Measurements from ENCODE around the gene LCE7A. TPM values are rescaled to one million over a fixed set of nuclear protein-coding genes. Genes with fewer than 3 reads are reported as not detected.

Gene LCE7A
- polyA plus RNA-seq, 1 donor (not counting 4 experiments of a cell fraction or from before 2014, with no cell fraction given), result not detected

DNA sequence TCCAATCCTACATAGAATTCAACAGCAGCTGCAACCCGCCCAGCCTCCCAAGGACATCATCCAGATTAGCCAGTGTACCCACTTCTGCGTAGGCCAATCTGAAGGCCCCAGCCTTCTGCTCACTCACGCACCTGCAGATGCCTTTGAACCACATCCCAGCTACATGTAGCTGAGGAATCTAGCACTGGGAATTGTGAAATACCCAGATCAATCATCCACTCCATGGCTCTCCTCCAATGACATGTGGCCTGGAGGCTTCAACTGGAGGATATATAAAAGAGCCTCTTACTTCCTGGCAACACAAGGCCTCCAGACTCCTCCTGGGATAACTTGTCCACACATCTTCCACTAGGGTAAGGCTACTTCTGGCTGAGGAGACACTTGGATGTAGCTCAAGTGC is 17.2 kb upstream of the LCE7A start, which contains the start of gene LCE6A:
Gene LCE6A, plus strand, starts transcription at position 301 of the 400 bp plus-strand sequence. CDS start 665 bp downstream, outside the sequence.
- H3K27ac ChIP-seq (ENCODE audit: control insufficient read depth, insufficient read depth, low read length), result no peak within 1 kb of the TSS
- no peaks in the 10 kb centered on the region for H4K20me1 ChIP-seq (ENCODE audit: control insufficient read depth, extremely low read depth, insufficient read depth, low read length)
- no peaks in the 10 kb centered on the region for H3K27me3 ChIP-seq (ENCODE audit: control insufficient read depth, extremely low read depth, insufficient read depth, low read length)
- H2AFZ ChIP-seq (ENCODE audit: control insufficient read depth, low read length), result no peak within 1 kb of the TSS
- TF ChIP-seq, protein P1, sequence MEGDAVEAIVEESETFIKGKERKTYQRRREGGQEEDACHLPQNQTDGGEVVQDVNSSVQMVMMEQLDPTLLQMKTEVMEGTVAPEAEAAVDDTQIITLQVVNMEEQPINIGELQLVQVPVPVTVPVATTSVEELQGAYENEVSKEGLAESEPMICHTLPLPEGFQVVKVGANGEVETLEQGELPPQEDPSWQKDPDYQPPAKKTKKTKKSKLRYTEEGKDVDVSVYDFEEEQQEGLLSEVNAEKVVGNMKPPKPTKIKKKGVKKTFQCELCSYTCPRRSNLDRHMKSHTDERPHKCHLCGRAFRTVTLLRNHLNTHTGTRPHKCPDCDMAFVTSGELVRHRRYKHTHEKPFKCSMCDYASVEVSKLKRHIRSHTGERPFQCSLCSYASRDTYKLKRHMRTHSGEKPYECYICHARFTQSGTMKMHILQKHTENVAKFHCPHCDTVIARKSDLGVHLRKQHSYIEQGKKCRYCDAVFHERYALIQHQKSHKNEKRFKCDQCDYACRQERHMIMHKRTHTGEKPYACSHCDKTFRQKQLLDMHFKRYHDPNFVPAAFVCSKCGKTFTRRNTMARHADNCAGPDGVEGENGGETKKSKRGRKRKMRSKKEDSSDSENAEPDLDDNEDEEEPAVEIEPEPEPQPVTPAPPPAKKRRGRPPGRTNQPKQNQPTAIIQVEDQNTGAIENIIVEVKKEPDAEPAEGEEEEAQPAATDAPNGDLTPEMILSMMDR (optimal IDR thresholded peaks at IDR 0.05 in 1 of 3, IDR thresholded peaks at IDR 0.05 in 1 of 3, conservative IDR thresholded peaks at IDR 0.05 in 1 of 3; ENCODE audit: extremely low read depth in 1 of 3, insufficient read depth in 2 of 3, low read length in 3 of 3), result no peak
- TF ChIP-seq EZH2 (IDR thresholded peaks at IDR 0.05; ENCODE audit: low read length), result no peak
- no peaks in the 10 kb centered on the region for H3K36me3 ChIP-seq (ENCODE audit: control insufficient read depth in 2 of 2, extremely low read depth in 1 of 2, insufficient read depth in 2 of 2, low read length in 2 of 2)
- no peak within 1 kb of the TSS for H3K4me3 ChIP-seq (ENCODE audit: control insufficient read depth in 2 of 3, extremely low read depth in 1 of 3, insufficient read depth in 2 of 3, low read depth in 1 of 3, low read length in 3 of 3)
- no peaks in the 10 kb centered on the region for H3K79me2 ChIP-seq (ENCODE audit: control insufficient read depth, insufficient read depth, low read length)
- peaks cover 4% of the 10 kb centered on the region for H3K4me1 ChIP-seq (ENCODE audit: control insufficient read depth, extremely low read depth, insufficient read depth, low read length)
- no peak for FAIRE-seq
- H3K4me2 ChIP-seq (ENCODE audit: control insufficient read depth, extremely low read depth, insufficient read depth, low read depth, low read length), result no peak within 1 kb of the TSS
- no peak within 1 kb of the TSS for H3K9ac ChIP-seq (ENCODE audit: control insufficient read depth, extremely low read depth, insufficient read depth, low read length)
- DNase-seq (ENCODE audit: low read depth, low spot score), result no peak
- no peaks in the 10 kb centered on the region for H3K9me3 ChIP-seq (ENCODE audit: control insufficient read depth, low read depth, low read length)
- dilution Hi-C loops (cut with MboI; ENCODE audit: extremely low pct_ligation_motif_present, low sequenced_read_pairs), result no loop called here
- H3K9me1 ChIP-seq (ENCODE audit: control insufficient read depth, extremely low read depth, insufficient read depth, low read length), result no peaks in the 10 kb centered on the region

DNA sequence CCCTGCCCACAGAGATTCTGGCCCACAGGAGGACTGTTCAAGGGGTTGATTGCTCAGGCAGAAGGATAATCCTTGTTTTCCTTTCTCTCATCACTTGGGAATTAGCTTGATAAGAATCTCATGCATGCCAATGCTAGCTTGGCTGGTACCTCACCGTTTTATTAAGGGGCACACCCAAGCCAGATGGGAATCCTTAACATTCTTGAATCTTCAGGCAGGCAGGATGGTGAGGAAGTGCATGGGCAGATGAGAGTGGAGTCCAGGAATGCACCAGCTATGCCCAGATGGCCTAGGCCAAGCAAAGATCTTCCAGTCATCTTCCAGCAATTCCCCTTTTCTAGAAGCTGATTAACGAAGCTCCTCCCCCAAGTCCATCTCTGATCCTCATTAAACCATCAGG is 4.1 kb upstream of the LCE7A start:
- FAIRE-seq (peak; percentile 92), DNase-seq (ENCODE audit: low read depth, low spot score) (peak; percentile 76)
- Histone ChIP-seq H3K9me3 (ENCODE audit: control insufficient read depth, low read depth, low read length) (no peaks in the 10 kb centered on the region), H3K4me3 (ENCODE audit: control insufficient read depth in 2 of 3, extremely low read depth in 1 of 3, insufficient read depth in 2 of 3, low read depth in 1 of 3, low read length in 3 of 3) (no peak overlapping the region), H3K27ac (ENCODE audit: control insufficient read depth, insufficient read depth, low read length) (no peak overlapping the region), H3K4me2 (ENCODE audit: control insufficient read depth, extremely low read depth, insufficient read depth, low read depth, low read length) (no peak overlapping the region), H3K4me1 (ENCODE audit: control insufficient read depth, extremely low read depth, insufficient read depth, low read length) (peaks cover 14% of the 10 kb centered on the region), H2AFZ (ENCODE audit: control insufficient read depth, low read length) (no peak overlapping the region), H3K79me2 (ENCODE audit: control insufficient read depth, insufficient read depth, low read length) (no peaks in the 10 kb centered on the region), H3K9ac (ENCODE audit: control insufficient read depth, extremely low read depth, insufficient read depth, low read length) (no peak overlapping the region), H3K36me3 (ENCODE audit: control insufficient read depth in 2 of 2, extremely low read depth in 1 of 2, insufficient read depth in 2 of 2, low read length in 2 of 2) (no peaks in the 10 kb centered on the region), H3K27me3 (ENCODE audit: control insufficient read depth, extremely low read depth, insufficient read depth, low read length) (no peaks in the 10 kb centered on the region), H3K9me1 (ENCODE audit: control insufficient read depth, extremely low read depth, insufficient read depth, low read length) (no peaks in the 10 kb centered on the region), H4K20me1 (ENCODE audit: control insufficient read depth, extremely low read depth, insufficient read depth, low read length) (no peaks in the 10 kb centered on the region)
- dilution Hi-C loops (cut with MboI; ENCODE audit: extremely low pct_ligation_motif_present, low sequenced_read_pairs), result no loop called here
- TF ChIP-seq EZH2 (IDR thresholded peaks at IDR 0.05; ENCODE audit: low read length), result no peak
- TF ChIP-seq, protein P1 (optimal IDR thresholded peaks at IDR 0.05 in 1 of 3, IDR thresholded peaks at IDR 0.05 in 1 of 3, conservative IDR thresholded peaks at IDR 0.05 in 1 of 3; ENCODE audit: extremely low read depth in 1 of 3, insufficient read depth in 2 of 3, low read length in 3 of 3), result no peak
